PFSK-1 (cell line): Measurements from ENCODE around the gene RANBP1.

Experiments used
- FOXP2 ChIP-seq: optimal IDR thresholded peaks from 2 replicates; pipeline ENCODE3; 2011; ENCODE audit warnings: borderline replicate concordance, control low read depth, inconsistent platforms; ENCODE audit not compliant: insufficient read depth; ENCODE audit errors: extremely low read length, extremely low read depth
- POLR2AphosphoS5 ChIP-seq: IDR thresholded peaks from 2 replicates; pipeline ENCODE4 v1.6.1; 2012; ENCODE audit warnings: low read depth, mild to moderate bottlenecking, control low read depth, low read length, moderate library complexity
- SIN3A ChIP-seq: IDR thresholded peaks from 2 replicates; pipeline ENCODE4 v1.6.1; 2012; ENCODE audit warnings: mild to moderate bottlenecking, low read length, moderate library complexity, borderline replicate concordance; ENCODE audit not compliant: insufficient read depth
- TAF1 ChIP-seq: IDR thresholded peaks from 2 replicates; pipeline ENCODE4 v1.6.1; 2012; ENCODE audit warnings: low read length, control low read depth, borderline replicate concordance; ENCODE audit not compliant: insufficient read depth
- TF ChIP-seq, protein P1 (sequence below), 2 experiments: IDR thresholded peaks; 2 replicates each; pipeline versions ENCODE4 v1.6.1 to v1.8.0; 2011 to 2012; ENCODE audit warnings: low read depth in 2 of 2, low read length in 2 of 2, control low read depth in 1 of 2, inconsistent platforms in 1 of 2, mild to moderate bottlenecking in 1 of 2, moderate library complexity in 1 of 2; ENCODE audit not compliant: insufficient read depth in 1 of 2

The RANBP1 gene

DNA sequence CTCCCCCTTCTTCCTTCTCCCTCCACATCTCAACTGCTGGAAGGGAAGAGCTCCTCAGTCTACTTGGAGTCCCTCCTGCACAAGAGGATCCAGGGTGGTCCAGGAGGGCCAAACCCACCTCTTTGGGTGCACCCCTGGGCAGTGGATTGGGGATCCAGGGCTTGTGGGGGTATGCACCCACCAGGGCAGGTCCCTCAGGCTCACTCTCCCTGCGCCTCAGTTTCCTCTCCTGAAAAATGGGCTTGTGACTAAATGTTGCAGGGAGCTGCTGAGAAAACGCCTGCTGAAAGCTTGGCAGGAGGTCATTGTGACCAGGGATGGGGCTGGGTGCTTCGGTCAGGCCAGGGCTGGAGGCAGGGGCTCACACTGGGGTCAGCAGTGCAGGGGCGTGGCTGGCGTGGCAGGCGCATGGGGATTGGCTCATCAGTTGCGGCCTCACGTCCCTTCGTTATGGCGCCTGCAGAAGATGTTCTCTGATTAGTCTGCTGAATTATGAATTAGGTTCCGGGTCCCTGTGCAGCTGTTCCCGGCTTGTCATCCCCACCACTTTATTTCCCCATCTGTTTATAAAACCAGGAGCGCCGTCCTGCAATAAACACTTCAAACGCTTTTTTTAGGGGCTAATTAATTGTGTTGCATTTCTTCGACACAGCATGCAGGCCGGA is 60.6 kb downstream of the RANBP1 start:
- TF ChIP-seq POLR2AphosphoS5 (no peak), SIN3A (no peak), FOXP2 (no peak), TAF1 (no peak)
- TF ChIP-seq, protein P1, sequence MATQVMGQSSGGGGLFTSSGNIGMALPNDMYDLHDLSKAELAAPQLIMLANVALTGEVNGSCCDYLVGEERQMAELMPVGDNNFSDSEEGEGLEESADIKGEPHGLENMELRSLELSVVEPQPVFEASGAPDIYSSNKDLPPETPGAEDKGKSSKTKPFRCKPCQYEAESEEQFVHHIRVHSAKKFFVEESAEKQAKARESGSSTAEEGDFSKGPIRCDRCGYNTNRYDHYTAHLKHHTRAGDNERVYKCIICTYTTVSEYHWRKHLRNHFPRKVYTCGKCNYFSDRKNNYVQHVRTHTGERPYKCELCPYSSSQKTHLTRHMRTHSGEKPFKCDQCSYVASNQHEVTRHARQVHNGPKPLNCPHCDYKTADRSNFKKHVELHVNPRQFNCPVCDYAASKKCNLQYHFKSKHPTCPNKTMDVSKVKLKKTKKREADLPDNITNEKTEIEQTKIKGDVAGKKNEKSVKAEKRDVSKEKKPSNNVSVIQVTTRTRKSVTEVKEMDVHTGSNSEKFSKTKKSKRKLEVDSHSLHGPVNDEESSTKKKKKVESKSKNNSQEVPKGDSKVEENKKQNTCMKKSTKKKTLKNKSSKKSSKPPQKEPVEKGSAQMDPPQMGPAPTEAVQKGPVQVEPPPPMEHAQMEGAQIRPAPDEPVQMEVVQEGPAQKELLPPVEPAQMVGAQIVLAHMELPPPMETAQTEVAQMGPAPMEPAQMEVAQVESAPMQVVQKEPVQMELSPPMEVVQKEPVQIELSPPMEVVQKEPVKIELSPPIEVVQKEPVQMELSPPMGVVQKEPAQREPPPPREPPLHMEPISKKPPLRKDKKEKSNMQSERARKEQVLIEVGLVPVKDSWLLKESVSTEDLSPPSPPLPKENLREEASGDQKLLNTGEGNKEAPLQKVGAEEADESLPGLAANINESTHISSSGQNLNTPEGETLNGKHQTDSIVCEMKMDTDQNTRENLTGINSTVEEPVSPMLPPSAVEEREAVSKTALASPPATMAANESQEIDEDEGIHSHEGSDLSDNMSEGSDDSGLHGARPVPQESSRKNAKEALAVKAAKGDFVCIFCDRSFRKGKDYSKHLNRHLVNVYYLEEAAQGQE (IDR thresholded peaks at IDR 0.05; ENCODE audit: insufficient read depth in 1 of 2, low read depth in 2 of 2, low read length in 2 of 2) = no peak
